ENCODE measurements around the gene PTGR2.

The PTGR2 gene

GRCh38 chr14:73842851-73843250 lies 8.8 kb upstream of the PTGR2 start:
- DNase-seq (ENCODE audit: low read depth) = no peak
- no peak overlapping the region for H3K4me3 ChIP-seq (ENCODE audit: control insufficient read depth, low read depth, low read length)
- no peak for TF ChIP-seq CTCF (conservative IDR thresholded peaks at IDR 0.05; ENCODE audit: control insufficient read depth, insufficient read depth, low read depth, low read length)

- no peak for DNase-seq (ENCODE audit: low read depth)
- no peak overlapping the region for H3K4me3 ChIP-seq (ENCODE audit: control insufficient read depth, low read depth, low read length)
- TF ChIP-seq CTCF (conservative IDR thresholded peaks at IDR 0.05; ENCODE audit: control insufficient read depth, insufficient read depth, low read depth, low read length) = no peak
These were observed 8.3 kb upstream of the PTGR2 start for GRCh38 chr14:73843296-73843695.

GRCh38 chr14:73846947-73847346 lies 4.7 kb upstream of the PTGR2 start:
- no peak for TF ChIP-seq CTCF (conservative IDR thresholded peaks at IDR 0.05; ENCODE audit: control insufficient read depth, insufficient read depth, low read depth, low read length)
- DNase-seq (ENCODE audit: low read depth) = no peak
- H3K4me3 ChIP-seq (ENCODE audit: control insufficient read depth, low read depth, low read length) = no peak overlapping the region

GRCh38 chr14:73851000-73851399 lies 631 bp upstream of the PTGR2 start:
- peak; percentile 20 for DNase-seq (ENCODE audit: low read depth)
- peak overlapping the region; percentile 84 for H3K4me3 ChIP-seq (ENCODE audit: control insufficient read depth, low read depth, low read length)
- no peak for TF ChIP-seq CTCF (conservative IDR thresholded peaks at IDR 0.05; ENCODE audit: control insufficient read depth, insufficient read depth, low read depth, low read length)

GRCh38 chr14:73859145-73859544 lies 7.5 kb downstream of the PTGR2 start:
- peak; percentile 14 for DNase-seq (ENCODE audit: low read depth)
- no peak for TF ChIP-seq CTCF (conservative IDR thresholded peaks at IDR 0.05; ENCODE audit: control insufficient read depth, insufficient read depth, low read depth, low read length)
- no peak overlapping the region for H3K4me3 ChIP-seq (ENCODE audit: control insufficient read depth, low read depth, low read length)

- TF ChIP-seq CTCF (conservative IDR thresholded peaks at IDR 0.05; ENCODE audit: control insufficient read depth, insufficient read depth, low read depth, low read length) = no peak
- no peak for DNase-seq (ENCODE audit: low read depth)
- H3K4me3 ChIP-seq (ENCODE audit: control insufficient read depth, low read depth, low read length) = no peak overlapping the region
These were observed 9.4 kb downstream of the PTGR2 start for GRCh38 chr14:73861073-73861472.

GRCh38 chr14:73862480-73862879 lies 10.8 kb downstream of the PTGR2 start:
- no peak for TF ChIP-seq CTCF (conservative IDR thresholded peaks at IDR 0.05; ENCODE audit: control insufficient read depth, insufficient read depth, low read depth, low read length)
- DNase-seq (ENCODE audit: low read depth) = no peak
- no peak overlapping the region for H3K4me3 ChIP-seq (ENCODE audit: control insufficient read depth, low read depth, low read length)
